HepG2 (cell line): Measurements from ENCODE around the gene STRADA. TPM values are rescaled to one million over a fixed set of nuclear protein-coding genes. Genes with fewer than 3 reads are reported as not detected.

Experiments used
- ATAC-seq: fragments of 200-7000 bp; cut with Tn5 transposase; 3 replicates; pipeline ENCODE4 v1.9.1; 2020; ENCODE audit warnings: mild to moderate bottlenecking, moderate library complexity
- BruUV-seq: library from RNA; stranded (reverse); fragments of 400-500 nt; replicated peaks from 2 replicates; lab custom pipeline; 2021; lab: Mats Ljungman, UMichigan
- CTCF ChIA-PET: fragments of 300-600 bp; formaldehyde crosslinking; extraction: SDS; loops from one replicate; lab custom pipeline; 2021; ENCODE audit warnings: low total read pairs, inconsistent platforms, low intra/inter-chr PET ratio; lab: Yijun Ruan, JAX
- POLR2A ChIA-PET: fragments of 350-600 bp; sonication (Branson Sonifier 250); formaldehyde crosslinking; loops from one replicate; lab custom pipeline; 2020; ENCODE audit warnings: antibody characterized with exemption, inconsistent platforms; lab: Yijun Ruan, JAX
- DNase-seq: peaks from one replicate; pipeline ENCODE4 v3.0.0-alpha.2; 2015; ENCODE audit warnings: low spot score
- FAIRE-seq: peaks from 3 replicates; lab custom pipeline; 2011; peaks lifted over from hg19 to GRCh38; lab: Jason Lieb, UNC
- H2AFZ ChIP-seq: one replicate; pipeline ENCODE4 v1.6.1; 2011; ENCODE audit warnings: low read length, inconsistent platforms
- H3K27ac ChIP-seq: fragments of 300-600 bp; 3 replicates; pipeline ENCODE4 v1.8.0; 2011; ENCODE audit warnings: mixed run types, mild to moderate bottlenecking, mixed read lengths, low read length, inconsistent platforms; ENCODE audit not compliant: insufficient read depth; ENCODE audit errors: extremely low read length
- H3K27me3 ChIP-seq, 2 experiments: fragments of 200-600 bp in 1 of 2; 2 replicates in 1 of 2; 3 replicates in 1 of 2; pipeline versions ENCODE4 v1.6.0 to v1.8.0; 2011; ENCODE audit warnings: low read length in 2 of 2, mild to moderate bottlenecking in 2 of 2, moderate library complexity in 2 of 2, inconsistent platforms in 1 of 2; ENCODE audit not compliant: insufficient read depth in 2 of 2, control insufficient read depth in 1 of 2
- H3K36me3 ChIP-seq, 2 experiments: fragments of 200-600 bp in 1 of 2; replicated peaks in 1 of 2; 2 replicates in 1 of 2; 3 replicates in 1 of 2; pipeline versions ENCODE4 v1.5.1 to v1.8.0; 2011; ENCODE audit warnings: low read length in 2 of 2, inconsistent platforms in 1 of 2; ENCODE audit not compliant: insufficient read depth in 2 of 2, control insufficient read depth in 1 of 2
- H3K4me1 ChIP-seq: 2 replicates; pipeline ENCODE4 v1.5.1; 2012; ENCODE audit warnings: low read length, inconsistent platforms; ENCODE audit not compliant: insufficient read depth
- H3K4me2 ChIP-seq: 2 replicates; pipeline ENCODE4 v1.6.0; 2011; ENCODE audit warnings: low read depth, low read length, inconsistent platforms
- H3K4me3 ChIP-seq, 3 experiments: fragments of 200-600 bp in 1 of 3; sonication (generic), shearing (Covaris generic) in 1 of 3; replicated peaks in 1 of 3; 2 replicates each; pipeline ENCODE4 v1.5.1; 2011 to 2016; ENCODE audit warnings: low read length in 3 of 3, inconsistent platforms in 2 of 3, low read depth in 2 of 3, mild to moderate bottlenecking in 2 of 3, control low read depth in 1 of 3, mixed read lengths in 1 of 3; ENCODE audit not compliant: insufficient read depth in 1 of 3
- H3K79me2 ChIP-seq: one replicate; pipeline ENCODE4 v1.6.1; 2011; ENCODE audit warnings: low read length, inconsistent platforms; ENCODE audit not compliant: insufficient read depth
- H3K9ac ChIP-seq: 2 replicates; pipeline ENCODE4 v1.6.0; 2011; ENCODE audit warnings: mild to moderate bottlenecking, low read depth, low read length, inconsistent platforms; ENCODE audit not compliant: insufficient read depth
- H3K9me3 ChIP-seq: 2 replicates; pipeline ENCODE4 v1.5.1; 2012; ENCODE audit warnings: mild to moderate bottlenecking, low read length
- H4K20me1 ChIP-seq: 2 replicates; pipeline ENCODE4 v1.6.0; 2011; ENCODE audit warnings: inconsistent platforms, mild to moderate bottlenecking, low read length, moderate library complexity; ENCODE audit not compliant: insufficient read depth
- AGO1 ChIP-seq: fragments of 200-400 bp; formaldehyde crosslinking; IDR thresholded peaks from 2 replicates; pipeline ENCODE4 v1.6.1; 2017; ENCODE audit warnings: mild to moderate bottlenecking, low read depth, low read length, moderate library complexity; ENCODE audit not compliant: poor library complexity, severe bottlenecking
- ELF1 ChIP-seq: sonication (generic); formaldehyde crosslinking; IDR thresholded peaks from 2 replicates; pipeline ENCODE4 v1.4.0; 2020; ENCODE audit warnings: missing genetic modification reagents
- FOXJ3 ChIP-seq: sonication (generic); formaldehyde crosslinking; IDR thresholded peaks from 2 replicates; pipeline ENCODE4 v1.4.0; 2020; ENCODE audit warnings: missing genetic modification reagents, mild to moderate bottlenecking, borderline replicate concordance
- FOXO4 ChIP-seq: sonication (generic); formaldehyde crosslinking; conservative IDR thresholded peaks from 2 replicates; pipeline ENCODE4 v1.8.1; 2023; ENCODE audit warnings: missing genetic modification reagents
- JARID2 ChIP-seq: sonication (generic); formaldehyde crosslinking; IDR thresholded peaks from 2 replicates; pipeline ENCODE4 v1.8.1; 2023; ENCODE audit warnings: missing genetic modification reagents, inconsistent platforms; ENCODE audit not compliant: insufficient replicate concordance
- KDM5B ChIP-seq: sonication (generic); formaldehyde crosslinking; IDR thresholded peaks from 2 replicates; pipeline ENCODE4 v1.4.0; 2020; ENCODE audit warnings: missing genetic modification reagents, mild to moderate bottlenecking, borderline replicate concordance
- MNT ChIP-seq: fragments of 450-650 bp; IDR thresholded peaks from 2 replicates; pipeline ENCODE4 v1.6.1; 2016
- PHF5A ChIP-seq: IDR thresholded peaks from one replicate; pipeline ENCODE4 v1.6.1; 2018; ENCODE audit warnings: low read depth, missing genetic modification reagents; ENCODE audit not compliant: unreplicated experiment
- SALL2 ChIP-seq: sonication (generic); formaldehyde crosslinking; IDR thresholded peaks from 2 replicates; pipeline ENCODE4 v1.8.1; 2023; ENCODE audit warnings: mild to moderate bottlenecking, missing genetic modification reagents, inconsistent platforms
- SNRNP70 ChIP-seq: fragments of 200-400 bp; formaldehyde crosslinking; IDR thresholded peaks from 2 replicates; pipeline ENCODE4 v1.6.1; 2017; ENCODE audit warnings: mild to moderate bottlenecking, low read depth, low read length, moderate library complexity
- THAP9 ChIP-seq: sonication (generic); formaldehyde crosslinking; IDR thresholded peaks from 2 replicates; pipeline ENCODE4; 2020; ENCODE audit warnings: missing genetic modification reagents, mild to moderate bottlenecking, borderline replicate concordance
- YEATS4 ChIP-seq: sonication (generic); formaldehyde crosslinking; IDR thresholded peaks from 2 replicates; pipeline ENCODE4 v1.4.0; 2020; ENCODE audit warnings: missing genetic modification reagents, borderline replicate concordance
- ZNF326 ChIP-seq: sonication (generic); formaldehyde crosslinking; IDR thresholded peaks from 2 replicates; pipeline ENCODE4 v1.4.0; 2020; ENCODE audit warnings: missing genetic modification reagents, borderline replicate concordance
- ZNF770 ChIP-seq: sonication (generic); formaldehyde crosslinking; IDR thresholded peaks from 2 replicates; pipeline ENCODE4 v1.5.0; 2020; ENCODE audit warnings: mild to moderate bottlenecking, missing genetic modification reagents
- WGBS: methylation state at CpG from one replicate; pipeline ENCODE4 v1.1.6; 2017; ENCODE audit warnings: low lambda C conversion rate; 5-methylcytosine and 5-hydroxymethylcytosine counted together
- in situ Hi-C: cut with HindIII; loops from 2 replicates; pipeline ENCODE4 v1.10.0; 2017; ENCODE audit warnings: low pct_unique_long_range_greater_than_20kb; ENCODE audit not compliant: extremely low pct_ligation_motif_present
- intact Hi-C: fragments of 100-400 bp; cut with micrococcal nuclease; formaldehyde crosslinking; loops from one replicate; pipeline ENCODE4 v1.10.0; 2022; ENCODE audit not compliant: unreplicated experiment
- polyA plus RNA-seq, 8 experiments: library from polyadenylated mRNA; depleted of rRNA in 3 of 8; stranded (reverse) in 7 of 8; unstranded in 1 of 8; fragments of >200 nt; fragmentation: Illumina TruSeq in 4 of 8; extraction: Trizol in 4 of 8; gene quantifications; 2 replicates each; pipeline versions ENCODE4 v1.2.1 to v1.2.3, GENCODE V29; 2011 to 2016; ENCODE audit warnings: low read depth in 4 of 8, missing spikeins in 1 of 8, mixed read lengths in 1 of 8; ENCODE audit not compliant: insufficient read depth in 1 of 8
- total RNA-seq, 5 experiments: library from RNA; depleted of rRNA; stranded (reverse); fragments of >200 nt; fragmentation: Illumina TruSeq; extraction: Trizol; gene quantifications; 2 replicates each; pipeline ENCODE4 v1.2.3, GENCODE V29; 2016; ENCODE audit warnings: low read depth in 1 of 5

The STRADA gene
- total and polyA plus RNA-seq, 2 of the 13 experiments (the other 11 are each of a cell fraction or from before 2014, with no cell fraction given) = 17.6 to 17.9 TPM

GRCh38 chr17:63783522-63783921, 41.9 kb upstream of the STRADA start:
- H3K9ac ChIP-seq = no peak overlapping the region
- 84% methylated on average over 6 of the region's 6 CpGs for WGBS
- no peak overlapping the region for H3K4me3 ChIP-seq
- no peak overlapping the region for H3K27ac ChIP-seq
- peaks cover 47% of the 10 kb centered on the region for H4K20me1 ChIP-seq
- peaks cover 76% of the 10 kb centered on the region for H3K79me2 ChIP-seq
- peaks cover 75% of the 10 kb centered on the region for H3K4me1 ChIP-seq
- in situ Hi-C loops (no loop called here), intact Hi-C loops (no loop called here)
- no peak overlapping the region for H2AFZ ChIP-seq
- no TSS peak for BruUV-seq
- no peaks in the 10 kb centered on the region for H3K27me3 ChIP-seq
- CTCF ChIA-PET = no interaction called here
- no peaks in the 10 kb centered on the region for H3K9me3 ChIP-seq
- FAIRE-seq = no peak
- DNase-seq = no peak
- POLR2A ChIA-PET = interaction anchor here (8.5 kb wide), 1 partner anchor 9 kb away, joined by 72 read pairs; the partner anchor contains the start of genes CCDC47 and DDX42
- ATAC-seq = no peak
- TF ChIP-seq SNRNP70 = no peak
- TF ChIP-seq JARID2 (CRISPR knock-in tag) = no peak
- TF ChIP-seq MNT = no peak
- TF ChIP-seq PHF5A (CRISPR knock-in tag) = no peak
- TF ChIP-seq FOXO4 (CRISPR knock-in tag) = no peak
- no peak for TF ChIP-seq YEATS4 (CRISPR knock-in tag)
- no peak for TF ChIP-seq FOXJ3 (CRISPR knock-in tag)
- TF ChIP-seq KDM5B (CRISPR knock-in tag) = no peak
- no peak for TF ChIP-seq ZNF770 (CRISPR knock-in tag)
- TF ChIP-seq SALL2 (CRISPR knock-in tag) = no peak
- no peak for TF ChIP-seq THAP9 (CRISPR knock-in tag)
- no peak for TF ChIP-seq ZNF326 (CRISPR knock-in tag)
- no peak for TF ChIP-seq ELF1
- no peak for TF ChIP-seq AGO1
- no peak overlapping the region for H3K4me2 ChIP-seq
- peaks cover 20 to 67% of the 10 kb centered on the region in 2 experiments for H3K36me3 ChIP-seq
